CD4-positive, alpha-beta memory T cell (primary cell): ENCODE measurements around the gene NFKB1. TPM values are rescaled to one million over a fixed set of nuclear protein-coding genes. Genes with fewer than 3 reads are reported as not detected.

ENCODE experiments used
- CTCF ChIA-PET: fragments of 350-600 bp; sonication (Branson Sonifier 250); formaldehyde crosslinking; loops from one replicate; lab custom pipeline; 2021; ENCODE audit warnings: inconsistent platforms; ENCODE audit not compliant: partially characterized antibody; lab: Charles Lee
- POLR2A ChIA-PET: fragments of 350-600 bp; sonication (Branson Sonifier 250); formaldehyde crosslinking; loops from one replicate; lab custom pipeline; 2021; ENCODE audit not compliant: partially characterized antibody; lab: Charles Lee
- DNase-seq, 5 donors: peaks; one replicate each; pipeline versions ENCODE4 v3.0.0 to v3.0.0-alpha.2; 2020 to 2022; ENCODE audit warnings: mixed read lengths in 1 of 5
- H3K27ac ChIP-seq: one replicate; pipeline ENCODE4 v1.7.0; 2013; ENCODE audit warnings: low read depth, low read length
- H3K27me3 ChIP-seq: 2 replicates; pipeline ENCODE4 v1.7.0; 2013; ENCODE audit warnings: mild to moderate bottlenecking, low read length, moderate library complexity; ENCODE audit not compliant: insufficient read depth
- H3K36me3 ChIP-seq: 2 replicates; pipeline ENCODE4 v1.7.0; 2013; ENCODE audit warnings: mild to moderate bottlenecking, low read length, moderate library complexity; ENCODE audit not compliant: insufficient read depth
- H3K4me1 ChIP-seq: 2 replicates; pipeline ENCODE4 v1.7.0; 2013; ENCODE audit warnings: mild to moderate bottlenecking, low read length, moderate library complexity; ENCODE audit not compliant: insufficient read depth
- H3K4me3 ChIP-seq, 2 donors: one replicate each; pipeline ENCODE4 v1.7.0; 2013; ENCODE audit warnings: low read length in 2 of 2, mild to moderate bottlenecking in 1 of 2
- H3K9me3 ChIP-seq, 2 donors: one replicate each; pipeline ENCODE4 v1.7.0; 2013; ENCODE audit warnings: low read length in 2 of 2, control low read depth in 1 of 2; ENCODE audit not compliant: control insufficient read depth in 1 of 2
- H3K27ac Mint-ChIP-seq, 7 donors: one replicate each; pipeline ENCODE4 v1.8.0; 2020 to 2021; ENCODE audit warnings: mixed read lengths in 7 of 7, mild to moderate bottlenecking in 6 of 7, inconsistent platforms in 3 of 7, moderate library complexity in 3 of 7
- H3K27me3 Mint-ChIP-seq, 2 donors: one replicate each; pipeline ENCODE4 v1.8.0; 2020 to 2021; ENCODE audit warnings: mixed read lengths in 2 of 2
- H3K36me3 Mint-ChIP-seq, 2 donors: one replicate each; pipeline ENCODE4 v1.8.0; 2020 to 2021; ENCODE audit warnings: mixed read lengths in 2 of 2, inconsistent platforms in 1 of 2, mild to moderate bottlenecking in 1 of 2
- H3K4me1 Mint-ChIP-seq, 4 donors: one replicate each; pipeline ENCODE4 v1.8.0; 2020 to 2021; ENCODE audit warnings: mixed read lengths in 4 of 4, mild to moderate bottlenecking in 1 of 4
- H3K4me3 Mint-ChIP-seq, 8 donors: one replicate each; pipeline ENCODE4 v1.8.0; 2020 to 2021; ENCODE audit warnings: mixed read lengths in 8 of 8, mild to moderate bottlenecking in 7 of 8, moderate library complexity in 6 of 8, inconsistent platforms in 3 of 8
- H3K9me3 Mint-ChIP-seq, 8 donors: one replicate each; pipeline ENCODE4 v1.8.0; 2020 to 2021; ENCODE audit warnings: mixed read lengths in 8 of 8, mild to moderate bottlenecking in 5 of 8, inconsistent platforms in 3 of 8, moderate library complexity in 1 of 8
- intact Hi-C: fragments of 100-400 bp; cut with micrococcal nuclease; formaldehyde crosslinking; loops from one replicate; pipeline ENCODE4 v1.15.1; 2023
- polyA plus RNA-seq, 2 donors: library from polyadenylated mRNA; unstranded; fragments of 300-500 nt; fragmentation: Illumina TruSeq; gene quantifications; one replicate each; pipeline ENCODE4 v1.2.3, GENCODE V29; 2021
- total RNA-seq, 2 experiments: library from RNA; stranded (reverse); gene quantifications; one replicate each; pipeline ENCODE4 v1.2.3, GENCODE V29; 2021

Gene NFKB1
- total and polyA plus RNA-seq, 4 experiments from 2014 or later = 16.6 to 84.9 (median 70.9) TPM

- no peak overlapping the region for H3K27ac ChIP-seq
- Mint-ChIP-seq H3K27ac (peak overlapping the region in 4 of 7 donors; percentile 43 to 93 (median 58)), H3K27me3 (no peaks in the 10 kb centered on the region), H3K36me3 (peaks cover 32 to 36% of the 10 kb centered on the region in 2 donors), H3K4me1 (peaks cover 40 to 67% (median 53%) of the 10 kb centered on the region in 4 donors), H3K4me3 (no peak overlapping the region), H3K9me3 (no peaks in the 10 kb centered on the region)
- H3K9me3 ChIP-seq = no peaks in the 10 kb centered on the region
- no peaks in the 10 kb centered on the region for H3K36me3 ChIP-seq
- no peaks in the 10 kb centered on the region for H3K27me3 ChIP-seq
- no peak overlapping the region for H3K4me3 ChIP-seq
- CTCF ChIA-PET = interaction anchor here (1.0 to 1.7 kb wide), 5 partner anchors 8 to 376 kb away, joined by 3 to 8 read pairs (median 5); no protein-coding TSS in a partner anchor
- peaks cover 45% of the 10 kb centered on the region for H3K4me1 ChIP-seq
- POLR2A ChIA-PET = interaction anchor here (3.4 to 6.8 kb wide), 2 partner anchors 128 to 194 kb away, joined by 22 to 78 read pairs; partner anchors contain the start of genes MANBA and UBE2D3
- intact Hi-C loops = loop anchor here (5.0 kb wide), 1 partner anchor 129 kb away; the partner anchor contains the start of gene MANBA
- DNase-seq = no peak
Observed at GRCh38 chr4:102633100-102633499, 131.9 kb downstream of the NFKB1 start.

GRCh38 chr4:102637391-102637790, 136.2 kb downstream of the NFKB1 start:
- no peaks in the 10 kb centered on the region for H3K9me3 Mint-ChIP-seq
- no peak overlapping the region for H3K4me3 ChIP-seq
- H3K4me1 ChIP-seq = peaks cover 3% of the 10 kb centered on the region
- H3K27ac Mint-ChIP-seq = peak overlapping the region in 1 of 7 donors; percentile 56
- intact Hi-C loops = no loop called here
- CTCF ChIA-PET = interaction anchor here (1.1 kb wide), 1 partner anchor 11 kb away, joined by 4 read pairs; no protein-coding TSS in a partner anchor
- H3K9me3 ChIP-seq = no peaks in the 10 kb centered on the region
- no peaks in the 10 kb centered on the region for H3K36me3 ChIP-seq
- no peaks in the 10 kb centered on the region for H3K27me3 ChIP-seq
- POLR2A ChIA-PET = interaction anchor here (0.6 to 1.7 kb wide), 3 partner anchors 27 to 190 kb away, joined by 3 read pairs; partner anchors contain the start of gene UBE2D3
- H3K27me3 Mint-ChIP-seq = no peaks in the 10 kb centered on the region
- no peak for DNase-seq
- no peak overlapping the region for H3K27ac ChIP-seq
- peak overlapping the region in 2 of 8 donors; percentile 26 to 45 for H3K4me3 Mint-ChIP-seq
- H3K36me3 Mint-ChIP-seq = peaks cover 44 to 49% of the 10 kb centered on the region in 2 donors
- peaks cover 4 to 46% (median 24%) of the 10 kb centered on the region in 4 donors for H3K4me1 Mint-ChIP-seq

GRCh38 chr4:102638621-102639020, 137.5 kb downstream of the NFKB1 start:
- H3K27ac Mint-ChIP-seq = peak overlapping the region in 5 of 7 donors; percentile 27 to 80 (median 48)
- ChIA-PET POLR2A (interaction anchor here (1.3 to 3.9 kb wide), 2 partner anchors 8 to 189 kb away, joined by 3 to 16 read pairs; partner anchors contain the start of gene UBE2D3), CTCF (no interaction called here)
- no peak for DNase-seq
- Histone ChIP-seq H3K36me3 (no peaks in the 10 kb centered on the region), H3K27me3 (no peaks in the 10 kb centered on the region), H3K4me3 (no peak overlapping the region), H3K4me1 (no peaks in the 10 kb centered on the region), H3K9me3 (no peaks in the 10 kb centered on the region), H3K27ac (no peak overlapping the region)
- peak overlapping the region in 4 of 8 donors; percentile 24 to 82 (median 55) for H3K4me3 Mint-ChIP-seq
- no peaks in the 10 kb centered on the region for H3K27me3 Mint-ChIP-seq
- intact Hi-C loops = no loop called here
- H3K36me3 Mint-ChIP-seq = peaks cover 39 to 48% of the 10 kb centered on the region in 2 donors
- H3K9me3 Mint-ChIP-seq = no peaks in the 10 kb centered on the region
- peaks cover 3 to 42% (median 19%) of the 10 kb centered on the region in 4 donors for H3K4me1 Mint-ChIP-seq

- Histone ChIP-seq H3K9me3 (no peaks in the 10 kb centered on the region), H3K27me3 (no peaks in the 10 kb centered on the region), H3K4me3 (no peak overlapping the region), H3K27ac (peak overlapping the region; percentile 31), H3K4me1 (no peaks in the 10 kb centered on the region), H3K36me3 (no peaks in the 10 kb centered on the region)
- Mint-ChIP-seq H3K36me3 (peaks cover 34 to 53% of the 10 kb centered on the region in 2 donors), H3K27ac (peak overlapping the region; percentile 2 to 91 (median 78)), H3K27me3 (no peaks in the 10 kb centered on the region), H3K9me3 (no peaks in the 10 kb centered on the region), H3K4me3 (peak overlapping the region in 7 of 8 donors; percentile 56 to 92 (median 80)), H3K4me1 (peaks cover 3 to 42% (median 18%) of the 10 kb centered on the region in 4 donors)
- intact Hi-C loops = no loop called here
- CTCF ChIA-PET = no interaction called here
- POLR2A ChIA-PET = interaction anchor here (1.1 to 3.9 kb wide), 3 partner anchors 9 to 26 kb away, joined by 4 to 16 read pairs (median 5); no protein-coding TSS in a partner anchor
- DNase-seq = peak in 3 of 5 donors; percentile 17 to 51 (median 33)
Observed at GRCh38 chr4:102639598-102639997, 138.4 kb downstream of the NFKB1 start.

GRCh38 chr4:102640669-102641068, 139.5 kb downstream of the NFKB1 start:
- peaks cover 31 to 55% of the 10 kb centered on the region in 2 donors for H3K36me3 Mint-ChIP-seq
- ChIA-PET CTCF (interaction anchor here (0.7 to 1.2 kb wide), 2 partner anchors 8 to 15 kb away, joined by 3 read pairs; no protein-coding TSS in a partner anchor), POLR2A (interaction anchor here (0.7 to 3.9 kb wide), 4 partner anchors 8 to 12 kb away, joined by 3 to 16 read pairs (median 5); no protein-coding TSS in a partner anchor)
- H3K4me3 Mint-ChIP-seq = peak overlapping the region in 1 of 8 donors; percentile 15
- no peak overlapping the region for H3K27ac ChIP-seq
- H3K27ac Mint-ChIP-seq = no peak overlapping the region
- H3K4me1 ChIP-seq = no peaks in the 10 kb centered on the region
- H3K9me3 ChIP-seq = no peaks in the 10 kb centered on the region
- no peaks in the 10 kb centered on the region for H3K27me3 ChIP-seq
- DNase-seq = no peak
- no peak overlapping the region for H3K4me3 ChIP-seq
- peaks cover 0 to 37% (median 16%) of the 10 kb centered on the region in 4 donors for H3K4me1 Mint-ChIP-seq
- intact Hi-C loops = no loop called here
- no peaks in the 10 kb centered on the region for H3K27me3 Mint-ChIP-seq
- H3K36me3 ChIP-seq = no peaks in the 10 kb centered on the region
- no peaks in the 10 kb centered on the region for H3K9me3 Mint-ChIP-seq

- Mint-ChIP-seq H3K9me3 (no peaks in the 10 kb centered on the region), H3K27ac (no peak overlapping the region), H3K36me3 (peaks cover 31 to 58% of the 10 kb centered on the region in 2 donors), H3K4me1 (peaks cover 3 to 41% (median 19%) of the 10 kb centered on the region in 4 donors), H3K27me3 (no peaks in the 10 kb centered on the region), H3K4me3 (no peak overlapping the region)
- Histone ChIP-seq H3K27me3 (no peaks in the 10 kb centered on the region), H3K4me3 (no peak overlapping the region), H3K27ac (no peak overlapping the region), H3K36me3 (no peaks in the 10 kb centered on the region), H3K9me3 (no peaks in the 10 kb centered on the region), H3K4me1 (peaks cover 4% of the 10 kb centered on the region)
- ChIA-PET CTCF (interaction anchor here (1.2 kb wide), 1 partner anchor 16 kb away, joined by 3 read pairs; no protein-coding TSS in a partner anchor), POLR2A (interaction anchor here (3.9 kb wide), 1 partner anchor 11 kb away, joined by 16 read pairs; no protein-coding TSS in a partner anchor)
- intact Hi-C loops = no loop called here
- DNase-seq = no peak
Observed at GRCh38 chr4:102641793-102642192, 140.6 kb downstream of the NFKB1 start.

- CTCF ChIA-PET = no interaction called here
Observed at GRCh38 chr4:102642631-102643298, 141.6 kb downstream of the NFKB1 start.

More at GRCh38 chr4:102642631-102643298, 141.6 kb downstream of the NFKB1 start:
- DNase-seq = no peak
- H3K4me3 Mint-ChIP-seq = no peak overlapping the region
- H3K27me3 Mint-ChIP-seq = no peaks in the 10 kb centered on the region
- peaks cover 26 to 52% of the 10 kb centered on the region in 2 donors for H3K36me3 Mint-ChIP-seq
- no peak overlapping the region for H3K27ac Mint-ChIP-seq
- Histone ChIP-seq H3K4me3 (no peak overlapping the region), H3K36me3 (no peaks in the 10 kb centered on the region), H3K27me3 (no peaks in the 10 kb centered on the region), H3K27ac (no peak overlapping the region), H3K4me1 (peaks cover 12% of the 10 kb centered on the region), H3K9me3 (no peaks in the 10 kb centered on the region)
- intact Hi-C loops = no loop called here
- peaks cover 8 to 42% (median 24%) of the 10 kb centered on the region in 4 donors for H3K4me1 Mint-ChIP-seq
- no peaks in the 10 kb centered on the region for H3K9me3 Mint-ChIP-seq
- POLR2A ChIA-PET = no interaction called here
